HepG2 (cell line): ENCODE results near the gene GSC. TPM values are rescaled to one million over a fixed set of nuclear protein-coding genes. Genes with fewer than 3 reads are reported as not detected.
A peak's percentile ranks its signal among the peaks of the same experiment; 100 is the strongest.

ENCODE experiments used
- CBX2 ChIP-seq, 2 experiments: fragments of 200-600 bp in 1 of 2; sonication (generic); formaldehyde crosslinking in 1 of 2; IDR thresholded peaks; 2 replicates each; pipeline versions ENCODE4 v1.7.0 to v1.8.1; 2018 to 2022; ENCODE audit warnings: low read depth in 2 of 2, low read length in 1 of 2, mild to moderate bottlenecking in 1 of 2, missing genetic modification reagents in 1 of 2
- SMC3 ChIP-seq: IDR thresholded peaks from 2 replicates; pipeline ENCODE4 v1.6.1; 2011; ENCODE audit warnings: low read length, improper control_type of control experiment
- XRCC5 ChIP-seq: fragments of 200-400 bp; formaldehyde crosslinking; optimal IDR thresholded peaks from 2 replicates; pipeline ENCODE3; 2017; ENCODE audit warnings: mild to moderate bottlenecking, low read length
- ZNF558 ChIP-seq: sonication (generic); formaldehyde crosslinking; IDR thresholded peaks from 2 replicates; pipeline ENCODE4 v1.9.0; 2022; ENCODE audit warnings: mild to moderate bottlenecking, missing genetic modification reagents, borderline replicate concordance
- polyA plus RNA-seq, 8 experiments: library from polyadenylated mRNA; depleted of rRNA in 3 of 8; stranded (reverse) in 7 of 8; unstranded in 1 of 8; fragments of >200 nt; fragmentation: Illumina TruSeq in 4 of 8; extraction: Trizol in 4 of 8; gene quantifications; 2 replicates each; pipeline versions ENCODE4 v1.2.1 to v1.2.3, GENCODE V29; 2011 to 2016; ENCODE audit warnings: low read depth in 4 of 8, missing spikeins in 1 of 8, mixed read lengths in 1 of 8; ENCODE audit not compliant: insufficient read depth in 1 of 8
- total RNA-seq, 5 experiments: library from RNA; depleted of rRNA; stranded (reverse); fragments of >200 nt; fragmentation: Illumina TruSeq; extraction: Trizol; gene quantifications; 2 replicates each; pipeline ENCODE4 v1.2.3, GENCODE V29; 2016; ENCODE audit warnings: low read depth in 1 of 5
- TF ChIP-seq, protein P1 (sequence below): sonication (generic); formaldehyde crosslinking; IDR thresholded peaks from 2 replicates; pipeline ENCODE4 v1.4.0; 2020; ENCODE audit warnings: mild to moderate bottlenecking, missing genetic modification reagents, borderline replicate concordance
- TF ChIP-seq, protein P2 (sequence below): sonication (generic); formaldehyde crosslinking; IDR thresholded peaks from 2 replicates; pipeline ENCODE4 v1.4.0; 2020; ENCODE audit warnings: mild to moderate bottlenecking, missing genetic modification reagents, borderline replicate concordance

The GSC gene
- total and polyA plus RNA-seq, 2 of the 13 experiments (the other 11 are each of a cell fraction or from before 2014, with no cell fraction given): not detected

DNA sequence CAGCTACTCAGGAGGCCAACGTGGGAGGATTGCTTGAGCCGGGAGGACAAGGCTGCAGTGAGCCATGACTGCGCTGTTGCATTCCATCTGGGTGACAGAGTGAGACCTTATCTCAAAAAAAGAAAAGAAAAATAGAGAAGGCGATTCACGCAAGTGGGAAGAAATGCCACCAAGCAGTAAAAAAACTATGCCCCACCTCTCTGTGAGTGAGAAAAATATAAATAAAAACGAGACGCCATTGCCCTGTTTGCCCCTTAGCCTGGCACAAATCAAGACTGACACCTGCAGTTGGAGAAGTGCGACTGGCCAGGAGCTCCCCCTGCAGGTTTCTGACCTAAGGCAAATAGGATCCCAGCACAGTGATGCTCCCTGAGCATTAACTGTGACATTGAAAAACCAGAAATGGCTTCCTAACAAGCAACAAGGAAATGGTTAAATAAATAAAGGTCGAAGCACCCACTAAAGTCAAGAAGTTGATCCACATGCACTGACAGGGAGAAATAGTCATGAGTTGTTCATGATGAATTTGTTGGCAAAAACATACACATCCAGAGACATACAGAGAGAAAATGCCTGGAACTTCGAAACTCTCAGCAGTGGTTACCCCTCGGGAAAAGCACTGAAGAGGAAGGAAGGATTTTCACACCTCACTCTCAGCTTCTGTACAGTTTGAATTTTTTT, 21.1 kb downstream of the GSC start (continued):
- TF ChIP-seq, protein P1, sequence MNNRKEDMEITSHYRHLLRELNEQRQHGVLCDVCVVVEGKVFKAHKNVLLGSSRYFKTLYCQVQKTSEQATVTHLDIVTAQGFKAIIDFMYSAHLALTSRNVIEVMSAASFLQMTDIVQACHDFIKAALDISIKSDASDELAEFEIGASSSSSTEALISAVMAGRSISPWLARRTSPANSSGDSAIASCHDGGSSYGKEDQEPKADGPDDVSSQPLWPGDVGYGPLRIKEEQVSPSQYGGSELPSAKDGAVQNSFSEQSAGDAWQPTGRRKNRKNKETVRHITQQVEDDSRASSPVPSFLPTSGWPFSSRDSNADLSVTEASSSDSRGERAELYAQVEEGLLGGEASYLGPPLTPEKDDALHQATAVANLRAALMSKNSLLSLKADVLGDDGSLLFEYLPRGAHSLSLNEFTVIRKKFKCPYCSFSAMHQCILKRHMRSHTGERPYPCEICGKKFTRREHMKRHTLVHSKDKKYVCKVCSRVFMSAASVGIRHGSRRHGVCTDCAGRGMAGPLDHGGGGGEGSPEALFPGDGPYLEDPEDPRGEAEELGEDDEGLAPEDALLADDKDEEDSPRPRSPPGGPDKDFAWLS (CRISPR knock-in tag): no peak
- TF ChIP-seq ZNF558: no peak
- TF ChIP-seq SMC3: peak; percentile 55
- TF ChIP-seq XRCC5: peak; percentile 41
- TF ChIP-seq, protein P2, sequence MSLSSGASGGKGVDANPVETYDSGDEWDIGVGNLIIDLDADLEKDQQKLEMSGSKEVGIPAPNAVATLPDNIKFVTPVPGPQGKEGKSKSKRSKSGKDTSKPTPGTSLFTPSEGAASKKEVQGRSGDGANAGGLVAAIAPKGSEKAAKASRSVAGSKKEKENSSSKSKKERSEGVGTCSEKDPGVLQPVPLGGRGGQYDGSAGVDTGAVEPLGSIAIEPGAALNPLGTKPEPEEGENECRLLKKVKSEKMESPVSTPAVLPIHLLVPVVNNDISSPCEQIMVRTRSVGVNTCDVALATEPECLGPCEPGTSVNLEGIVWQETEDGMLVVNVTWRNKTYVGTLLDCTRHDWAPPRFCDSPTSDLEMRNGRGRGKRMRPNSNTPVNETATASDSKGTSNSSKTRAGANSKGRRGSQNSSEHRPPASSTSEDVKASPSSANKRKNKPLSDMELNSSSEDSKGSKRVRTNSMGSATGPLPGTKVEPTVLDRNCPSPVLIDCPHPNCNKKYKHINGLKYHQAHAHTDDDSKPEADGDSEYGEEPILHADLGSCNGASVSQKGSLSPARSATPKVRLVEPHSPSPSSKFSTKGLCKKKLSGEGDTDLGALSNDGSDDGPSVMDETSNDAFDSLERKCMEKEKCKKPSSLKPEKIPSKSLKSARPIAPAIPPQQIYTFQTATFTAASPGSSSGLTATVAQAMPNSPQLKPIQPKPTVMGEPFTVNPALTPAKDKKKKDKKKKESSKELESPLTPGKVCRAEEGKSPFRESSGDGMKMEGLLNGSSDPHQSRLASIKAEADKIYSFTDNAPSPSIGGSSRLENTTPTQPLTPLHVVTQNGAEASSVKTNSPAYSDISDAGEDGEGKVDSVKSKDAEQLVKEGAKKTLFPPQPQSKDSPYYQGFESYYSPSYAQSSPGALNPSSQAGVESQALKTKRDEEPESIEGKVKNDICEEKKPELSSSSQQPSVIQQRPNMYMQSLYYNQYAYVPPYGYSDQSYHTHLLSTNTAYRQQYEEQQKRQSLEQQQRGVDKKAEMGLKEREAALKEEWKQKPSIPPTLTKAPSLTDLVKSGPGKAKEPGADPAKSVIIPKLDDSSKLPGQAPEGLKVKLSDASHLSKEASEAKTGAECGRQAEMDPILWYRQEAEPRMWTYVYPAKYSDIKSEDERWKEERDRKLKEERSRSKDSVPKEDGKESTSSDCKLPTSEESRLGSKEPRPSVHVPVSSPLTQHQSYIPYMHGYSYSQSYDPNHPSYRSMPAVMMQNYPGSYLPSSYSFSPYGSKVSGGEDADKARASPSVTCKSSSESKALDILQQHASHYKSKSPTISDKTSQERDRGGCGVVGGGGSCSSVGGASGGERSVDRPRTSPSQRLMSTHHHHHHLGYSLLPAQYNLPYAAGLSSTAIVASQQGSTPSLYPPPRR: no peak
- no peak for TF ChIP-seq CBX2 (IDR thresholded peaks at IDR 0.05; ENCODE audit: low read depth, low read length)
- no peak for TF ChIP-seq CBX2 (CRISPR knock-in tag; IDR thresholded peaks at IDR 0.05; ENCODE audit: low read depth)
